PC-9 (cell line): ENCODE data around the gene BCL2L15. TPM values are rescaled to one million over a fixed set of nuclear protein-coding genes. Genes with fewer than 3 reads are reported as not detected.

Source experiments
- BruUV-seq: library from RNA; stranded (reverse); fragments of 400-500 nt; replicated peaks from 2 replicates; lab custom pipeline; 2021; lab: Mats Ljungman, UMichigan
- CTCF ChIA-PET: fragments of 300-600 bp; sonication (Branson Sonifier 250); formaldehyde crosslinking; loops from one replicate; lab custom pipeline; 2022; ENCODE audit warnings: antibody characterized with exemption; lab: Charles Lee
- POLR2A ChIA-PET: fragments of 300-600 bp; sonication (Branson Sonifier 250); formaldehyde crosslinking; loops from one replicate; lab custom pipeline; 2022; ENCODE audit warnings: antibody characterized with exemption; ENCODE audit not compliant: unreplicated experiment; lab: Charles Lee
- DNase-seq, 2 experiments: peaks; one replicate each; pipeline versions ENCODE4 v3.0.0 to v3.0.0-alpha.2; 2015 to 2022; ENCODE audit warnings: mixed read lengths in 1 of 2
- H2AFZ ChIP-seq: fragments of 200-600 bp; sonication (generic); 2 replicates; pipeline ENCODE4 v1.8.1; 2017; ENCODE audit warnings: antibody characterized with exemption
- H3F3A ChIP-seq: fragments of 200-600 bp; sonication (generic); 2 replicates; pipeline ENCODE4 v1.8.1; 2017; ENCODE audit warnings: antibody characterized with exemption, mild to moderate bottlenecking, low read depth; ENCODE audit not compliant: insufficient read depth
- H3K27ac ChIP-seq: fragments of 200-600 bp; sonication (generic); 2 replicates; pipeline ENCODE4 v1.6.1; 2016; ENCODE audit warnings: mixed run types
- H3K27me3 ChIP-seq: fragments of 200-600 bp; sonication (generic); 2 replicates; pipeline ENCODE4 v1.6.1; 2016; ENCODE audit warnings: low read depth, mixed run types; ENCODE audit not compliant: insufficient read depth
- H3K36me3 ChIP-seq: fragments of 200-600 bp; sonication (generic); 2 replicates; pipeline ENCODE4 v1.6.1; 2016; ENCODE audit warnings: low read depth, mixed run types
- H3K4me1 ChIP-seq: fragments of 200-600 bp; sonication (generic); replicated peaks from 2 replicates; pipeline ENCODE4 v1.6.1; 2016; ENCODE audit warnings: mixed run types; ENCODE audit not compliant: insufficient read depth
- H3K4me2 ChIP-seq: fragments of 200-600 bp; sonication (generic); 2 replicates; pipeline ENCODE4 v1.6.1; 2017; ENCODE audit warnings: mixed run types
- H3K4me3 ChIP-seq: fragments of 200-600 bp; sonication (generic); 2 replicates; pipeline ENCODE4 v1.6.1; 2016; ENCODE audit warnings: mixed run types
- H3K79me2 ChIP-seq: fragments of 200-600 bp; sonication (generic); 2 replicates; pipeline ENCODE4 v1.6.1; 2017; ENCODE audit warnings: low read depth, mixed run types
- H3K9me2 ChIP-seq: fragments of 200-600 bp; sonication (generic); 2 replicates; pipeline ENCODE4 v1.8.1; 2017; ENCODE audit warnings: mild to moderate bottlenecking; ENCODE audit not compliant: insufficient read depth
- H3K9me3 ChIP-seq: fragments of 200-600 bp; sonication (generic); 2 replicates; pipeline ENCODE4 v1.8.1; 2016; ENCODE audit warnings: low read depth; ENCODE audit not compliant: insufficient read depth
- H4K20me1 ChIP-seq: fragments of 200-600 bp; sonication (generic); 2 replicates; pipeline ENCODE4 v1.8.1; 2017; ENCODE audit not compliant: insufficient read depth
- CTCF ChIP-seq: fragments of 200-600 bp; sonication (generic); conservative IDR thresholded peaks from 2 replicates; pipeline ENCODE4 v1.6.1; 2017; ENCODE audit warnings: mixed run types, antibody characterized with exemption, mild to moderate bottlenecking, moderate library complexity
- EZH2 ChIP-seq: fragments of 200-600 bp; sonication (generic); IDR thresholded peaks from 2 replicates; pipeline ENCODE4 v1.8.0; 2017; ENCODE audit warnings: antibody characterized with exemption, low read depth
- intact Hi-C: fragments of 100-400 bp; cut with micrococcal nuclease; formaldehyde crosslinking; loops from one replicate; pipeline ENCODE4 v1.10.0; 2022; ENCODE audit not compliant: unreplicated experiment
- total RNA-seq: library from RNA; stranded (reverse); gene quantifications from 2 replicates; pipeline ENCODE4 v1.2.3, GENCODE V29; 2021

Gene BCL2L15
- total RNA-seq, 1 experiment from 2014 or later = 0.15 TPM

GRCh38 chr1:113928941-113929749 lies 41.8 kb upstream of the BCL2L15 start, which contains the start of gene HIPK1:
TSS of gene HIPK1 (plus strand) at chr1:113929324.
- H3K9me3 ChIP-seq = no peaks in the 10 kb centered on the region
- H3K4me2 ChIP-seq = peak within 1 kb of the TSS; percentile 84
- intact Hi-C loops = loop anchor here (1.0 kb wide), 2 partner anchors 24 to 117 kb away; partner anchors contain the start of genes DCLRE1B and RSBN1
- H3K27me3 ChIP-seq = no peaks in the 10 kb centered on the region
- H3K27ac ChIP-seq = peak within 1 kb of the TSS; percentile 61
- peaks cover 24% of the 10 kb centered on the region; the same call in 1 of the 2 replicates for H3F3A ChIP-seq
- no peaks in the 10 kb centered on the region; the same call in 1 of the 2 replicates for H3K9me2 ChIP-seq
- H4K20me1 ChIP-seq = peaks cover 20% of the 10 kb centered on the region
- CTCF ChIA-PET = interaction anchor here (0.7 to 1.2 kb wide), 2 partner anchors 23 to 59 kb away, joined by 3 to 5 read pairs; partner anchors contain the start of gene DCLRE1B
- TSS peak; percentile 83 for BruUV-seq
- no peak; the same call in 1 of the 2 replicates for TF ChIP-seq CTCF
- no peak for TF ChIP-seq EZH2
- DNase-seq = peak; percentile 81 to 88
- peak within 1 kb of the TSS; percentile 93 for H3K4me3 ChIP-seq
- peak within 1 kb of the TSS; percentile 98 for H2AFZ ChIP-seq
- POLR2A ChIA-PET = interaction anchor here (0.5 to 1.0 kb wide), 3 partner anchors 23 to 1535 kb away, joined by 3 to 8 read pairs (median 6); partner anchors contain the start of genes AP4B1 and DCLRE1B
- peaks cover 44% of the 10 kb centered on the region for H3K79me2 ChIP-seq
- peaks cover 33% of the 10 kb centered on the region for H3K4me1 ChIP-seq
- no peaks in the 10 kb centered on the region for H3K36me3 ChIP-seq

- intact Hi-C loops = no loop called here
Measured at GRCh38 chr1:113928187-113928930, 41.0 kb upstream of the BCL2L15 start.

More at GRCh38 chr1:113928187-113928930, 41.0 kb upstream of the BCL2L15 start:
- Histone ChIP-seq H3K27ac (peak overlapping the region; percentile 61), H3K79me2 (peaks cover 37% of the 10 kb centered on the region), H3K9me2 (no peaks in the 10 kb centered on the region; the same call in 1 of the 2 replicates), H3K9me3 (no peaks in the 10 kb centered on the region), H3K4me2 (peak overlapping the region; percentile 84), H3F3A (peaks cover 24% of the 10 kb centered on the region; the same call in 1 of the 2 replicates), H3K4me1 (peaks cover 33% of the 10 kb centered on the region), H2AFZ (peak overlapping the region; percentile 98), H3K36me3 (no peaks in the 10 kb centered on the region), H3K27me3 (no peaks in the 10 kb centered on the region), H3K4me3 (peak overlapping the region; percentile 93), H4K20me1 (peaks cover 17% of the 10 kb centered on the region)
- BruUV-seq = no TSS peak
- TF ChIP-seq EZH2 = no peak
- TF ChIP-seq CTCF = no peak
- peak in 1 of 2 experiments; percentile 72 for DNase-seq
- POLR2A ChIA-PET = interaction anchor here (0.5 to 1.0 kb wide), 3 partner anchors 23 to 332 kb away, joined by 4 to 30 read pairs (median 6); partner anchors contain the start of genes AP4B1 and DCLRE1B
- CTCF ChIA-PET = interaction anchor here (0.7 to 1.2 kb wide), 2 partner anchors 23 to 58 kb away, joined by 3 to 5 read pairs; partner anchors contain the start of gene DCLRE1B
